Heart right ventricle (tissue), 16 donors: Measurements from ENCODE around the gene ZNFX1. TPM values are rescaled to one million over a fixed set of nuclear protein-coding genes. Genes with fewer than 3 reads are reported as not detected.
A peak's percentile ranks its signal among the peaks of the same experiment; 100 is the strongest.

Experiments
- ATAC-seq, 8 donors: fragments of 200-7000 bp; cut with Tn5 transposase; one replicate each; pipeline ENCODE4 v1.9.1; 2020; ENCODE audit warnings: mild to moderate bottlenecking in 8 of 8, moderate library complexity in 8 of 8, moderate number of reproducible peaks in 1 of 8
- DNase-seq, 2 donors: peaks; one replicate each; pipeline ENCODE4 v3.0.0-alpha.2; 2020
- H3K27ac ChIP-seq, 10 donors: fragments of 200-600 bp; sonication (generic) in 2 of 10; one replicate each; pipeline versions ENCODE4 v1.5.0 to v1.8.0; 2020 to 2022; ENCODE audit warnings: mild to moderate bottlenecking in 3 of 10
- H3K27me3 ChIP-seq, 7 donors: fragments of 200-600 bp; one replicate each; pipeline ENCODE4 v1.8.0; 2021 to 2022; ENCODE audit warnings: mild to moderate bottlenecking in 2 of 7
- H3K36me3 ChIP-seq, 9 donors: fragments of 200-600 bp; sonication (generic) in 1 of 9; one replicate each; pipeline versions ENCODE4 v1.5.0 to v1.8.0; 2020 to 2022; ENCODE audit warnings: mild to moderate bottlenecking in 2 of 9
- H3K4me1 ChIP-seq, 9 donors: fragments of 200-600 bp; sonication (generic) in 1 of 9; one replicate each; pipeline versions ENCODE4 v1.5.0 to v1.8.0; 2020 to 2022; ENCODE audit warnings: mild to moderate bottlenecking in 4 of 9
- H3K4me3 ChIP-seq, 10 donors: fragments of 200-600 bp; sonication (generic) in 2 of 10; one replicate each; pipeline versions ENCODE4 v1.5.0 to v1.8.0; 2020 to 2022; ENCODE audit warnings: mild to moderate bottlenecking in 7 of 10, moderate library complexity in 2 of 10
- H3K9me3 ChIP-seq, 11 donors: fragments of 200-600 bp in 10 of 11; sonication (generic) in 2 of 11; one replicate each; pipeline versions ENCODE4 v1.5.0 to v1.8.0; 2013 to 2022; ENCODE audit warnings: mild to moderate bottlenecking in 2 of 11, control low read depth in 1 of 11, moderate library complexity in 1 of 11
- CTCF ChIP-seq, 9 donors: fragments of 200-600 bp; sonication (generic) in 2 of 9; IDR thresholded peaks; one replicate each; pipeline versions ENCODE4 v1.5.0 to v1.8.0; 2021 to 2022; ENCODE audit warnings: antibody characterized with exemption in 9 of 9, mild to moderate bottlenecking in 5 of 9, moderate library complexity in 1 of 9
- WGBS, 2 donors: extraction: QIAGEN DNeasy Blood & Tissue Kit; methylation state at CpG; one replicate each; pipeline ENCODE4 v1.1.7; 2013; ENCODE audit warnings: inconsistent platforms in 1 of 2; 5-methylcytosine and 5-hydroxymethylcytosine counted together
- intact Hi-C, 10 donors: fragments of 100-400 bp; cut with DNase I; formaldehyde crosslinking; loops; one replicate each; pipeline versions ENCODE4 v1.11.1 to v1.14.2; 2022
- polyA plus RNA-seq, 2 donors: library from polyadenylated mRNA; stranded (reverse); fragments of 200-250 nt; gene quantifications; one replicate each; pipeline ENCODE4 v1.2.3, GENCODE V29; 2013
- total RNA-seq, 10 donors: library from RNA; stranded (reverse); fragmentation: NEBNext Ultra II Directional in 3 of 10; extraction: Animal tissue kit (Norgen Biotek cat#: 25700) in 3 of 10; gene quantifications; one replicate each; pipeline versions ENCODE4 v1.2.1 to v1.2.4, GENCODE V29; 2021 to 2023
- donor health status: Arrhythmogenic right ventricular cardiomyopathy.
- donor health status: ischemic (EF 13 %, LVEDD 7.1; RV severe dilation, severe dysfunction).
- donor health status: healthy with polysubstance abuse.
- donor health status: DM: no; HTN: yes; CAD: no.
- donor health status: DM: no; HTN: no; CAD: no.
- donor health status: ischemic (EF 25% LVEDD 6.9; RV normal size, moderate dysfunction).
- donor health status: ischemic (EF 25% LVEDD 5.7; RV mildly dilated, moderate dysfunction).
- donor health status: healthy.
- donor health status: DM: yes; HTN: yes; CAD: no.
- donor health status: Ischemic cardiomyopathy.
- donor health status: ischemic (EF 35%, LVEDD 5.7; RV mildly dilated, moderate dysfunction).
- donor health status: nonischemic (EF 11% LVEDD 7.7; RV severe dilation, severe dysfunction).
- donor health status: DM: yes; HTN: yes; CAD: no.
- donor health status: PGD.
- donor health status: ischemic (EF 29% LVEDD 5.4; RV normal size, mild dysfunction).
- donor health status: nonischemic (EF 23%, LVEDD 6.1; RV moderate dilation, normal function).

ZNFX1 gene
- total and polyA plus RNA-seq, 12 donors = 7.8 to 49.5 (median 23.7) TPM

GRCh38 chr20:49275216-49275615 is 2.6 kb downstream of the ZNFX1 start:
- H3K27me3 ChIP-seq = no peaks in the 10 kb centered on the region
- H3K4me1 ChIP-seq = peaks cover 2 to 78% (median 64%) of the 10 kb centered on the region in 9 donors
- H3K9me3 ChIP-seq = peaks cover 0 to 9% (median 0%) of the 10 kb centered on the region in 11 donors
- peaks cover 0 to 70% (median 53%) of the 10 kb centered on the region in 9 donors for H3K36me3 ChIP-seq
- 75 to 84% methylated on average over 4 of the region's 4 CpGs for WGBS, 2 donors
- ATAC-seq (no peak), DNase-seq (no peak)
- H3K27ac ChIP-seq = peak overlapping the region in 4 of 10 donors; percentile 97 to 98 (median 98)
- peak overlapping the region in 5 of 10 donors; percentile 3 to 91 (median 82) for H3K4me3 ChIP-seq
- intact Hi-C loops = loop anchor here in 2 of 10 donors (5.0 kb wide), 1 partner anchor 88 kb away; the partner anchor contains the start of gene STAU1 (in 2 of the 2)
- TF ChIP-seq CTCF (IDR thresholded peaks at IDR 0.05) = no peak

- intact Hi-C loops = no loop called here
- no peaks in the 10 kb centered on the region for H3K9me3 ChIP-seq
- DNase-seq (no peak), ATAC-seq (no peak)
- H3K27ac ChIP-seq = no peak overlapping the region
- 93 to 94% methylated on average over 8 of the region's 8 CpGs for WGBS, 2 donors
- no peak overlapping the region for H3K4me3 ChIP-seq
- TF ChIP-seq CTCF (IDR thresholded peaks at IDR 0.05) = no peak
- H3K36me3 ChIP-seq = peaks cover 0 to 71% (median 58%) of the 10 kb centered on the region in 9 donors
- no peaks in the 10 kb centered on the region for H3K27me3 ChIP-seq
- peaks cover 0 to 79% (median 62%) of the 10 kb centered on the region in 9 donors for H3K4me1 ChIP-seq
These were observed 4.1 kb downstream of the ZNFX1 start for GRCh38 chr20:49273696-49274277.

- Histone ChIP-seq H3K4me1 (peaks cover 0 to 91% (median 73%) of the 10 kb centered on the region in 9 donors), H3K36me3 (peaks cover 0 to 82% (median 59%) of the 10 kb centered on the region in 9 donors), H3K27me3 (no peaks in the 10 kb centered on the region), H3K4me3 (no peak overlapping the region), H3K27ac (peak overlapping the region in 1 of 10 donors; percentile 17), H3K9me3 (no peaks in the 10 kb centered on the region)
- no peak for DNase-seq
- no peak for ATAC-seq
- 77 to 80% methylated on average over 1 of the region's 1 CpG for WGBS, 2 donors
- no peak for TF ChIP-seq CTCF (IDR thresholded peaks at IDR 0.05)
- intact Hi-C loops = no loop called here
These were observed 5.2 kb downstream of the ZNFX1 start for GRCh38 chr20:49272654-49273053.

- H3K36me3 ChIP-seq = peaks cover 0 to 99% (median 67%) of the 10 kb centered on the region in 9 donors
- H3K27ac ChIP-seq = no peak overlapping the region
- ATAC-seq (no peak), DNase-seq (no peak)
- no peaks in the 10 kb centered on the region for H3K27me3 ChIP-seq
- H3K9me3 ChIP-seq = no peaks in the 10 kb centered on the region
- TF ChIP-seq CTCF (IDR thresholded peaks at IDR 0.05) = no peak
- H3K4me3 ChIP-seq = peak overlapping the region in 2 of 10 donors; percentile 13 to 18
- peaks cover 0 to 97% (median 80%) of the 10 kb centered on the region in 9 donors for H3K4me1 ChIP-seq
- 93 to 98% methylated on average over 5 of the region's 5 CpGs for WGBS, 2 donors
- intact Hi-C loops = no loop called here
These were observed 7.1 kb downstream of the ZNFX1 start for GRCh38 chr20:49270736-49271135.
